ENCODE results near the gene RNASEH2A. TPM values are rescaled to one million over a fixed set of nuclear protein-coding genes. Genes with fewer than 3 reads are reported as not detected.
A peak's percentile ranks its signal among the peaks of the same experiment; 100 is the strongest.

The RNASEH2A gene
- total and polyA plus RNA-seq, 2 of the 13 experiments (the other 11 are each of a cell fraction or from before 2014, with no cell fraction given): 25.1 to 35.8 TPM

- TF ChIP-seq ZNF691 (CRISPR knock-in tag; IDR thresholded peaks at IDR 0.05; ENCODE audit: borderline replicate concordance, low read depth): no peak
- TF ChIP-seq ZNF451 (CRISPR knock-in tag; IDR thresholded peaks at IDR 0.05): peak; percentile 69
- TF ChIP-seq, protein P1, sequence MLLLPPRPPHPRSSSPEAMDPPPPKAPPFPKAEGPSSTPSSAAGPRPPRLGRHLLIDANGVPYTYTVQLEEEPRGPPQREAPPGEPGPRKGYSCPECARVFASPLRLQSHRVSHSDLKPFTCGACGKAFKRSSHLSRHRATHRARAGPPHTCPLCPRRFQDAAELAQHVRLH (CRISPR knock-in tag; IDR thresholded peaks at IDR 0.05; ENCODE audit: borderline replicate concordance, low read depth): peak; percentile 47; the same call in 1 of the 2 replicates
- TF ChIP-seq, protein P2, sequence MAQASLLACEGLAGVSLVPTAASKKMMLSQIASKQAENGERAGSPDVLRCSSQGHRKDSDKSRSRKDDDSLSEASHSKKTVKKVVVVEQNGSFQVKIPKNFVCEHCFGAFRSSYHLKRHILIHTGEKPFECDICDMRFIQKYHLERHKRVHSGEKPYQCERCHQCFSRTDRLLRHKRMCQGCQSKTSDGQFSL (CRISPR knock-in tag; IDR thresholded peaks at IDR 0.05): no peak
- no peak for TF ChIP-seq ATF7-NPFF (CRISPR knock-in tag; IDR thresholded peaks at IDR 0.05; ENCODE audit: low read depth)
- no peak for TF ChIP-seq JARID2 (CRISPR knock-in tag; IDR thresholded peaks at IDR 0.05; ENCODE audit: insufficient replicate concordance)
- peak; percentile 33; the same call in 1 of the 2 replicates for TF ChIP-seq ZNF788 (CRISPR knock-in tag; IDR thresholded peaks at IDR 0.05; ENCODE audit: borderline replicate concordance)
- TF ChIP-seq IRF2 (CRISPR knock-in tag; IDR thresholded peaks at IDR 0.05): no peak; the same call in 1 of the 2 replicates
- no peak for TF ChIP-seq EHMT2 (IDR thresholded peaks at IDR 0.05; ENCODE audit: borderline replicate concordance, low read depth, low read length)
- TF ChIP-seq RAD21 (CRISPR knock-in tag; IDR thresholded peaks at IDR 0.05): peak; percentile 50; the same call in 1 of the 2 replicates
- TF ChIP-seq HMG20A (CRISPR knock-in tag; IDR thresholded peaks at IDR 0.05; ENCODE audit: borderline replicate concordance): no peak
- TF ChIP-seq NKX3-1 (CRISPR knock-in tag; IDR thresholded peaks at IDR 0.05): no peak
- TF ChIP-seq SOX13 (IDR thresholded peaks at IDR 0.05): no peak
- peak in 1 of 2 experiments; percentile 44; a peak in 1 of 4 replicates for TF ChIP-seq SOX13 (CRISPR knock-in tag; conservative IDR thresholded peaks at IDR 0.05 in 1 of 2, IDR thresholded peaks at IDR 0.05 in 1 of 2)
- peak; percentile 72; the same call in 1 of the 2 replicates for TF ChIP-seq CHD2 (IDR thresholded peaks at IDR 0.05; ENCODE audit: low read depth, low read length)
- no peak for TF ChIP-seq ZNF282 (IDR thresholded peaks at IDR 0.05; ENCODE audit: partially characterized antibody)
- TF ChIP-seq MLXIP (CRISPR knock-in tag; IDR thresholded peaks at IDR 0.05; ENCODE audit: borderline replicate concordance): no peak
- no peak for TF ChIP-seq ZMAT5 (CRISPR knock-in tag; IDR thresholded peaks at IDR 0.05; ENCODE audit: borderline replicate concordance, low read depth)
- TF ChIP-seq SRSF9 (IDR thresholded peaks at IDR 0.05; ENCODE audit: borderline replicate concordance, insufficient read depth, low read depth, low read length, poor library complexity, severe bottlenecking): no peak
- TF ChIP-seq, protein P3, sequence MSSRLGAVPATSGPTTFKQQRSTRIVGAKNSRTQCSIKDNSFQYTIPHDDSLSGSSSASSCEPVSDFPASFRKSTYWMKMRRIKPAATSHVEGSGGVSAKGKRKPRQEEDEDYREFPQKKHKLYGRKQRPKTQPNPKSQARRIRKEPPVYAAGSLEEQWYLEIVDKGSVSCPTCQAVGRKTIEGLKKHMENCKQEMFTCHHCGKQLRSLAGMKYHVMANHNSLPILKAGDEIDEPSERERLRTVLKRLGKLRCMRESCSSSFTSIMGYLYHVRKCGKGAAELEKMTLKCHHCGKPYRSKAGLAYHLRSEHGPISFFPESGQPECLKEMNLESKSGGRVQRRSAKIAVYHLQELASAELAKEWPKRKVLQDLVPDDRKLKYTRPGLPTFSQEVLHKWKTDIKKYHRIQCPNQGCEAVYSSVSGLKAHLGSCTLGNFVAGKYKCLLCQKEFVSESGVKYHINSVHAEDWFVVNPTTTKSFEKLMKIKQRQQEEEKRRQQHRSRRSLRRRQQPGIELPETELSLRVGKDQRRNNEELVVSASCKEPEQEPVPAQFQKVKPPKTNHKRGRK (CRISPR knock-in tag; IDR thresholded peaks at IDR 0.05): no peak
- TF ChIP-seq FOSL1 (CRISPR knock-in tag; IDR thresholded peaks at IDR 0.05; ENCODE audit: borderline replicate concordance): no peak
- TF ChIP-seq ZNF446 (CRISPR knock-in tag; IDR thresholded peaks at IDR 0.05): 0 out of 2 replicates have a peak, but pooled peaks have one; percentile 50
These were observed 12.8 kb upstream of the RNASEH2A start (continued) for GRCh38 chr19:12793290-12794195.
